Astrocyte of the spinal cord (primary cell): Measurements from ENCODE around the gene TSPAN31.

Experiments used
- DNase-seq: peaks from one replicate; pipeline ENCODE4 v3.0.0; 2011; ENCODE audit warnings: low read depth, low spot score
- H3K4me3 ChIP-seq: 2 replicates; pipeline ENCODE4 v1.5.1; 2011; ENCODE audit warnings: low read depth, mild to moderate bottlenecking, low read length, moderate library complexity
- in situ Hi-C: cut with HindIII; loops from 2 replicates; pipeline ENCODE4 v1.10.0; 2017; ENCODE audit warnings: low sequenced_read_pairs
- TF ChIP-seq, protein P1 (sequence below): IDR thresholded peaks from 2 replicates; pipeline ENCODE4 v1.5.1; 2012; ENCODE audit warnings: low read depth, mild to moderate bottlenecking, low read length, inconsistent platforms

TSPAN31 gene

DNA sequence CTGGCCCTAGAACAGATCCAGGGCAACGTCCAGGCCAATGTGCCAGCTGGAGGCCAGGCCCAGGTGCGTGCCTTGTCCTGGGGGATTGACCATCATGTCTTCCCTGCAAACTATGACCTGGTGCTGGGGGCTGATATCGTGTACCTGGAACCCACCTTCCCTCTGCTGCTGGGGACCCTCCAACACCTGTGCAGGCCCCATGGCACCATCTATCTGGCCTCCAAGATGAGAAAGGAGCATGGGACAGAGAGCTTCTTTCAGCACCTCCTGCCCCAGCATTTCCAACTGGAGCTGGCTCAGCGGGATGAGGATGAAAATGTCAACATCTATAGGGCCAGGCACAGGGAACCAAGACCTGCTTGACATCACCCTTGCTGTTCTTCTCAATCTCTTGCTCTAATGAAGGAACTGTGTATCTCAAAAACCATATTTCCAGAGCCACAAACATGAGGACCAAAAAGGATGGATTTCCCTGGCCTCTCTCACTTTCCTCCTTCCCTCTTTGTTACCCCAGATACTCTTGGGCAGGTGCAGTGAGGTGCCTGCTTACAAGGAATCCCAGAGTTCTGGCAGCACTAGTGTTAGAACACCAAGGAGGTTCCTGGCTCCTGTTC, 35.6 kb downstream of the TSPAN31 start:
- TF ChIP-seq, protein P1, sequence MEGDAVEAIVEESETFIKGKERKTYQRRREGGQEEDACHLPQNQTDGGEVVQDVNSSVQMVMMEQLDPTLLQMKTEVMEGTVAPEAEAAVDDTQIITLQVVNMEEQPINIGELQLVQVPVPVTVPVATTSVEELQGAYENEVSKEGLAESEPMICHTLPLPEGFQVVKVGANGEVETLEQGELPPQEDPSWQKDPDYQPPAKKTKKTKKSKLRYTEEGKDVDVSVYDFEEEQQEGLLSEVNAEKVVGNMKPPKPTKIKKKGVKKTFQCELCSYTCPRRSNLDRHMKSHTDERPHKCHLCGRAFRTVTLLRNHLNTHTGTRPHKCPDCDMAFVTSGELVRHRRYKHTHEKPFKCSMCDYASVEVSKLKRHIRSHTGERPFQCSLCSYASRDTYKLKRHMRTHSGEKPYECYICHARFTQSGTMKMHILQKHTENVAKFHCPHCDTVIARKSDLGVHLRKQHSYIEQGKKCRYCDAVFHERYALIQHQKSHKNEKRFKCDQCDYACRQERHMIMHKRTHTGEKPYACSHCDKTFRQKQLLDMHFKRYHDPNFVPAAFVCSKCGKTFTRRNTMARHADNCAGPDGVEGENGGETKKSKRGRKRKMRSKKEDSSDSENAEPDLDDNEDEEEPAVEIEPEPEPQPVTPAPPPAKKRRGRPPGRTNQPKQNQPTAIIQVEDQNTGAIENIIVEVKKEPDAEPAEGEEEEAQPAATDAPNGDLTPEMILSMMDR = no peak
- H3K4me3 ChIP-seq = no peak overlapping the region
- no peak for DNase-seq
- in situ Hi-C loops = no loop called here

DNA sequence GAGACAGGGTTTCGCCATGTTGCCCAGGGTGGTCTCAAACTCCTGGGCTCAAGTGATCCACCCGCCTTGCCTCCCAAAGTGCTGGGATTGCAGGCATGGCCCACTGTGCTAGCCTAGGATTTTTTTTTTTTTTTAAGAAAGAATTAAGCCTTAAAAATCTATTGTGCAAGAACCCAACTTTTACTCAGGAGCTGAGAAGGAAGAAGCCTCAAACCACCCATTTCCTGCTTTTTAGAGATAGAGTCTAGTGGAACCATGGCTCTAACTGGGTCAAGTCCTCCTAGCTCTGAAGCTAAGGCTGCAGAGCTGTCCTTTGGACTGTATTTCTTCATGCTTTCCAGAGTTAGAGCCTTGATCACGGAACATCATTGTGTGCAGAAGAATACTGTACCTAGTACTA, 36.4 kb downstream of the TSPAN31 start:
- in situ Hi-C loops = no loop called here
- no peak overlapping the region for H3K4me3 ChIP-seq
- no peak for DNase-seq
- TF ChIP-seq, protein P1 = no peak

DNA sequence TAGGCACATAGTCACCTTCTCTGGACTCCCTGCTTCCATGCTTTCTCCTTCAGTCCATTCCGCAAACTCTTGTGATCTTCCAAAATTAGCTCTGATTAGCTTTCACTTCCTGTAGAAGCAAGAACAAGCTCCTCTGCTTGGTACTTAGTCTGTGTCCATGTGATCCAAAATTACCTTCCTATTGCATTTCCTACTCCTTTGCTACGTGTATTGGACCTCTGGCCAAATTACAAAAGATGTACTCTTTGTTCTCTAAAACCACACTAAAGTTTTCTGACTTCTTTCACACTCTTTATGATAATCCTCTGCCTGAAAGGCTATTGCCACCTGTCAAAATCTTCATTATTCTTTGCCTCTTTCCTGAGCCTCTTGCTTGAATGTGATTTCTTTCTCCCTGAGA, 37.0 kb downstream of the TSPAN31 start:
- DNase-seq = no peak
- in situ Hi-C loops = no loop called here
- TF ChIP-seq, protein P1 = no peak
- H3K4me3 ChIP-seq = no peak overlapping the region

DNA sequence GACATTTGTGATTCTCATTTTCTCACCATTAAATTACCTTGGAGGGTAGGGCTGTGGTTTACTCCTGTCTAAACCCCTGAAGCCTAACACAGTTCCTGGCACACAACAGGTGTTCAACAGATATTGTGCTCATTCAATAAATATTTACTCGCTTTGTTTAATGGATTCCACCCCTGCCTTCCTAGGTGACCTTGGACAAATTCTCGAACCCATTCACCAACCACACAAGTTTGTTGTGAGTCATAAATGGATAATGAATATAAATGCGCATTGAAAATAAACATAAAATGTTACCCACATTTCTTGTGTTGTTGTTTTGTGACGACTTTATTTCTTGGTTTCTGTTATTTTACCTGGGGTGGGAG, 37.4 kb downstream of the TSPAN31 start:
- no peak overlapping the region for H3K4me3 ChIP-seq
- in situ Hi-C loops = no loop called here
- no peak for DNase-seq
- TF ChIP-seq, protein P1 = no peak

DNA sequence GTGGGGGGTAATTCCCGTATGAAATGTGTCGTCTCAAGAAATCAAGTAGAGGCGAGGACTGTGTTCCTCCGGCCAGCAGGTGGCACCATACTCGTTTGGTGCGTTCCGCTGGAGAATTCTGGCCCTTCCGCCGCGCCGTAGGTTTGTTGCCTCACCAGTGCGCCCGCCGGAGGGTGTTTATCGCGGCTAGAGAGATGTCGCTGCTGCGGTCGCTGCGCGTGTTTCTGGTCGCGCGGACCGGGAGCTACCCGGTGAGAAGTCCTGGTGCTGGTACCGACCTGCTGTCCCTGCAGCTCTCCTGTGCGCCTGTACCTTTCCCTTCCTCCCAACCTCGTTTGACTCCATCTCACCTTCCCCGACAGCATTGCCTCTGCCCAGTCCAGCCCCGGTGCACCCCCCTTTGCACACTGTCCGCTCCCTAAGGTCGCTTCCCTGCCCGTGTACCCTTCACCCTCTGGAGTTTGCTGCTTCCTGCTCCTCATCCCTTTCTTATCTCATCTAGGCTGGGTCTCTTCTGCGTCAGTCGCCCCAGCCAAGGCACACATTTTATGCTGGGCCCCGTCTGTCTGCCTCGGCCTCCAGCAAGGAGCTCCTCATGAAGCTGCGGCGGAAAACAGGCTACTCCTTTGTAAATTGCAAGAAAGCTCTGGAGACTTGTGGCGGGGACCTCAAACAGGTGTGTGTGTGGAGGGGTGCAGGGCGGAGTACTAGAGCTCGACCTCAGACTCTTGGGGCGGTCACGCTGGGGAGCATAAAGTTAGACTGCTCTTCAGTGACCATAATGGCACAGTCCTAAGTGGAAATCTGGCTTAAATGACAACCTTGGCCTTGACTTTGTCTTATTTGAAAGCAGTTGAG, 38.0 kb downstream of the TSPAN31 start, which contains the start of gene TSFM:
TSS of gene TSFM (plus strand) at position 180 of the 858 bp plus-strand sequence. CDS start at position 195, 15 bp downstream.
- peak; percentile 93 for DNase-seq
- peak within 1 kb of the TSS; percentile 73 for H3K4me3 ChIP-seq
- in situ Hi-C loops = no loop called here
- TF ChIP-seq, protein P1 = peak; percentile 88

DNA sequence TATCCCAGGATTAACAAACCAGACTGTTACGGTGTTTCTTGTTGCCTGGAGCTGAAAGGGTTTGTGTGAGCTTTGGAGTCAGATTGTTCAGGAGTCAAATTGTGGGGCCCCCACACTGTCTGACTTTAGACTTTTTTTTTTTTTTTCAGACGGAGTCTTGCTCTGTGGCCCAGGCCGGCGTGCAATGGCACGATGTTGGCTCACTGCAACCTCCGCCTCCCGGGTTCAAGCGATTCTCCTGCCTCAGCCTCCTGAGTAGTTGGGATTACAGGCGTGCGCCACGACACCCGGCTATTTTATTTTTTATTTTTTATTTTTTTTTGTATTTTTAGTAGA, 38.6 kb downstream of the TSPAN31 start:
- in situ Hi-C loops = no loop called here
- peak overlapping the region; percentile 73 for H3K4me3 ChIP-seq
- TF ChIP-seq, protein P1 = no peak
- no peak for DNase-seq
